ENCODE data around the gene RAB15. TPM values are rescaled to one million over a fixed set of nuclear protein-coding genes. Genes with fewer than 3 reads are reported as not detected.
A peak's percentile ranks its signal among the peaks of the same experiment; 100 is the strongest.

The RAB15 gene
- total RNA-seq, 1 donor from 2014 or later, result 12.6 TPM

DNA sequence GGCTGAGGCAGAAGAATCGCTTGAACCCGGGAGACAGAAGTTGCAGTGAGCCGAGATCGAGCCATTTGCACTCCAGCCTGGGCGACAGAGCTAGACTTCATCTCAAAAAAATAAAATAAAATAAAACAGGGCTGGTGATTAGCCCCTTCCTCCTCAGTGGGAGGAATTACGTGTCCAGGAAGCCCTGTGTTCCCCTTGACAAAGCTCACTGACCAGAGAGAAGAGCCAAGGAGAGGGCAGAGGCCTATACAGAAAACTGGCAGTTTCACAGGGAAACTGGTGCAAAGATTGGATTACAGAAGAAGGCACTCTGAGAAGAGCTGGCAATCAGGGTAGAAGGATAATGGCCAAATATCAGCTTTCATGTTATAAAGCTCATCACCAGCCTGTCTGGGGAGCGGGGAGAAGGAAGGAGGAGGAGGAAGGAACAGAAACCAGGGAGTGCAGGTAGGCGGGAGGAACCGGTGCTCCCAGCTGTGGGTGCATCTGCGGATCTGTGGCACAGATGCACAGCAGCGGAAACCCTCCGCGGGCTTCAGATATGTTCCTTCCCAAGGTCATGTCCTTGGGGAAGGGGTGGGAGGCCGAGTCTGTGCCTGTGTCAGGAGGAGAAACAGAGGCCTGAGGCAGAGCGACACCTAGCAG lies 6.7 kb downstream of the RAB15 start:
- DNase-seq (ENCODE audit: missing footprints), result no peak
- no peak for ATAC-seq
- intact Hi-C loops (cut with DNase I), result no loop called here

DNA sequence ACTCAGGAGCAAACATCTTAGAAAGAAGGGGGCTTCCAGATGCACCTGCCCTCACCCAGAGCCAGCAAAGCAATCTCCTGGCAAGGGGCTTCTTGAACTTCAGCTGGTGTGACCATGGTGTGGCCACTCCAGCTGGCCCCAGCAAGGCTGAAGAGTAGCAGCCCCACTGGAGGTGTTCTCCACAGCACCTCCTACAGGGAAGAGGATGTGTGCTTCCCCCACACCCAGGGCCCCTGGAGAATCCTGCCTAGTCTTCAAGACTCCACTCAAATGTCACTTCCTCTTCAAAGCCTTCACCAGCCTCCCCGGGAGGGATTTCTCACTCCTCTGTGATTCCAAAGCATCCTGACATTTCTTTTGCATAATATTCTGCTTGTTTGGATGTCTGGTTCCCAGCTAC lies 8.5 kb downstream of the RAB15 start:
- ATAC-seq (no peak), DNase-seq (ENCODE audit: missing footprints) (no peak)
- intact Hi-C loops (cut with DNase I), result no loop called here

DNA sequence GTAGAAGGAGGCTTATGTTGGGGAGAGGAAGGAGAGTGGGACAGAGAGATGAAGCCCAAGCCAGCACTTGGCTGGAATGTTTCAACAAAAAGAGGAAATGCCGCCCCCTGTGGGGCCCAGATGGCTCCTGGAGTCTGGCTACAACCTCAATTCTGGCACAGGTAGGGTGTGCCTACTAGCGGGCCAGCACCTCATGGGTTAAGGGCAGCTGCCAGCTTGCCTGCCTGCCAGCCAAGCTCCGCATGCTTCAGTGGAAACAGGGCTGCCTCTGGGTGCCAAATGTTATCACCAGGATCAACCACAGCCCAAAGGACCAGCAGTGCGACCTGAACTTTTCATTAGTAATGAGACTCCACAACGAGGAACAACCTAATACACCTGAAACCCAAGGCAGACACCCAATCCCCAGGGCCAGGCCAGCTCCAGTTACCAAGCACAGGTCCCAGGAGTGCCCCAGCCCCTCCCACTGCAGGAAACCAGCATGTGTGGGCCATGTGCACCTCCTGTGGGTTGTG lies 11.3 kb downstream of the RAB15 start:
- DNase-seq (ENCODE audit: missing footprints) (no peak), ATAC-seq (peak; percentile 25)
- intact Hi-C loops (cut with DNase I), result no loop called here

DNA sequence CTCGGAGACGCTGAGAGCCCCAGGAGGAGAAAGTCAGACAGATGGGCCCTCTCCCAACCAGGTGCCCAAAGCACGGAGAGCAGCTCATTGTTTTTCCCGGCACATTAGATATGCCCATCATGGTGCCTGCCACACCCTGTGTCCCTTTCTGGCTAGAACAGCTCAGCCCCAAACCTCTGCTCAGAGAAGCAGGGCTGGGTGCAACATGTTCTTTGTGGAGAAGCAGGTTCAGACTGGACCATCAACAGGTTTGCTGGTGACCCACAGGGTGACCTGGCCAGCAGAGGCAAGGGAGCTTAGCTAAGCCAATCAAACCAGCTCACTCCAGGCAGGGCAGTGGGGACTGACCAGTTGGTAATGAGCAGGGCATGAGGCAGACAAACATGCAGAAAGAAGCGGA lies 13.4 kb downstream of the RAB15 start:
- no peak for ATAC-seq
- intact Hi-C loops (cut with DNase I), result no loop called here

DNA sequence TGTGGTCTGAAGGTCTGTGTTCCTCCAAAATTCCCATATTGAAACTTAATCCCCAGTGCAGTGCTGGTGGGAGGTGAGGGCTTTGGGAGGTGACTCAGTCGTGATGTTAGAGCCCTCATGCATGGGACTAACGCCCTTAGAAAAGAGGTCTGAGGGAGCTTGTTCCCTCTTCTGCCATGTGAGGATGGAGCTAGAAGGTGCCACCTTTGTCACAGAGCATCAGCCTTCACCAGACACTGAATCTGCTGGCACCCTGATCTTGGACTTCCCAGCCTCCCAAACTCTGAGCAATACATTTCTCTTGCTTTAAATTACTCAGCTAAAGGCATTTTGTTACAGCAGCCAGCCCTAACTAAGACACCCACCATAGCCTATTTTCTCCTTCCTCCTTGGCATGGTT lies 13.9 kb downstream of the RAB15 start:
- intact Hi-C loops (cut with DNase I), result no loop called here
- ATAC-seq, result no peak
- DNase-seq (ENCODE audit: missing footprints), result no peak

More for the DNA sequence above, 13.4 kb downstream of the RAB15 start:
- DNase-seq (ENCODE audit: missing footprints), result no peak

DNA sequence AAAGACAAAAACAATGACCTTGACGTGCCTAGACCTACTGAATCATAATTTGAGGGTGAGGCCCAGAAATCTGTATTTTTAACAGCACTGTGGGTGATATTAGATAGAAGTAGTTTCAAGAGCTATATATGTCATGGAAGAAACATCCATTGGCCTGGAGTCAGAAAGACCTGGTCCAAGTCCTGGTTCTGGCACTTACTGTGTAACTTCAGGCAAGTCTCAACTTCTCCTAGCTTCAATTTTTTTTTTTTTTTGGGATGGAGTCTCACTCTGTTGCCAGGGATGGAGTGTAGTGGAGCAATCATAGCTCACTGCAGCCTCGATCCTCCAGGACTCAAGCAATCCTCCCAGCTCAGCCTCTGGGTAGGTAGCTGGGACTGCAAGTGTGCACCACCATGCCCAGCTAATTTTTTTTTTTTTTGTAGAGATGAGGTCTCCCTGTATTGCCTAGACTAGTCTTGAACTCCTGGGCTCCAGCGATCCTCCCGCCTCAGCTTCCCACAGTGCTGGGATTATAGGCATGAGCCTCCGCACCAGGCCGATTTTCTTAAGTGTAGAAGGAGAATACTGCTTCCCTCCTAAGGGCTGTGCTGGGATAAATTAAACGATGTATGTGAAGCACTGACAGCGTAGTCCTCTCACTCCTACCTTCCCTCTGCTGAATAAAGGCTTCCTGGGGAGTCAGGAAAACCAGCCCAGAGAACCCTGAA lies 15.3 kb downstream of the RAB15 start:
- DNase-seq (ENCODE audit: missing footprints) (no peak), ATAC-seq (no peak)
- intact Hi-C loops (cut with DNase I), result no loop called here

DNA sequence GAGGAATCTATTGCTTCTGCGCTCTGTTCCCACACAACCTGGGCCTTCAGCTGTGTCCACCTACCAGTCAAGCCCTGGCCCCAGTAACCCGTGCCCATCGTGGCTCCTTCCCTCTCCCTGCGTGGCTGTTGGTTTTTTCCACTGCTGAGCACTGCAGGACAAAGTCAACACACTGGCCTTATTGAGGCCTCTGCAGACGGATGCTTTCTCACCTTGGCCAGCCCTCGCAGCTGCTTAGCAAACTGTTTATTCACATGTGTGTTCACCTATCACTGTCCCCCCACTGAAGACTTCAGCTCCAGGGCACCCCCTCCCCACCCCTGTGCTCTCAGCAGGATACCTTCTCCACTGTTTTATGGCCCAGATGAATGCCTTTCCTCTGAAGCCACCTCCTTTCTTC lies 16.8 kb downstream of the RAB15 start:
- intact Hi-C loops (cut with DNase I), result no loop called here
- no peak for ATAC-seq
- no peak for DNase-seq (ENCODE audit: missing footprints)

DNA sequence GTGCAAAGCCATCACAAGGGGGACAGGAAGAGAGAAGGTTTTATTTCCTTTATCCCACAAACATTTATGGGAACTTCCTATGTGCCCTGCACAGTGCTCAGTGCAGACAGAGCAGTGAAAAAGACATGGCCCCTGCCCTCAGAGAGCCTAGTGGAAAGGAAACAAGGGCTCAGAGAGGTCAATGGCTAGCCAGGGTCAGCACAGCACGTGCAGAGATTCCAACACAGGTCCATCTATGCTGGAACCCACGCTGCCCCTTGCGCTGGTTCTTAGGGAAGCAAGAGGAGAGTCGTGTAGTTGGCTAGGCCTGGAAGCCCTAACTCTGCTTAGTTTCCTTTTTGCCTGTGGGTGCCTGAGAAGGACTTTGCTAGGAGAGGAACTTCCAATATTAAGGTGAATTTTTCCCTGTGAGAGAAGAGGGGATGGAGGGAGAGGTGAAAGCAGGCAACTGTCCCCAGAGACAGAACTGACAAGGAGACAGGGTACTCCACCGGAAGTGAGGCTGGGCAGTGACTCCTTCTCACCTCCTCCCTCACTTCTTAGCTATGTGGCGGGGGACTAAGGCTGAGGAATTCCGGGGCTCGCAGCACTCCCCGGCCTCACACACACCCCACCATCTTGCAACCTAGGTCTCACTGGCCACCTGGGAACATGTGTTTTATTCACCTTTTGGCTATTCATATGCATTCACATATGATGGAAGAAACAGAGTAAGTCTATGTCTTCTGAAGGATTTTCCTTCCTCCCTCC lies 17.5 kb downstream of the RAB15 start:
- DNase-seq (ENCODE audit: missing footprints) (no peak), ATAC-seq (no peak)
- intact Hi-C loops (cut with DNase I), result no loop called here

DNA sequence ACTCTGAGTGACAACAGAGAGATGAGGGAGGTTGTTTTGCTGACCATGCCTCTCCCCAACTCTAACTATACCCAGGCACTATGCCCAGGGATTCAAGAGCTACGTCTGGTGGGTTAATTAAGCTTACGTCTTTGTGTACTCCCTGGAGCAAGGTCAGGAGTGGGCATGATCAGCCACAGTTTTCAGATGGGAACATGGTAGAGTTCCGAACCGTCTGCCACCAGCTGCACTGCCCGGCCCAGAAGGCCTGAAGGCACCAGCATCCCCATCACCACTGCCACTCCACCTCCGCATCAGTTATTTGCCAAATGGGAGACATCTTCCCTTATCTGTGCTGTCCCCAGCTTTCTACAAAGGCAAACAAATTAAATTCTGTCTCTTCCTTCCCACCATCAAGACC lies 18.5 kb downstream of the RAB15 start:
- DNase-seq (ENCODE audit: missing footprints) (no peak), ATAC-seq (no peak)
- intact Hi-C loops (cut with DNase I), result no loop called here

DNA sequence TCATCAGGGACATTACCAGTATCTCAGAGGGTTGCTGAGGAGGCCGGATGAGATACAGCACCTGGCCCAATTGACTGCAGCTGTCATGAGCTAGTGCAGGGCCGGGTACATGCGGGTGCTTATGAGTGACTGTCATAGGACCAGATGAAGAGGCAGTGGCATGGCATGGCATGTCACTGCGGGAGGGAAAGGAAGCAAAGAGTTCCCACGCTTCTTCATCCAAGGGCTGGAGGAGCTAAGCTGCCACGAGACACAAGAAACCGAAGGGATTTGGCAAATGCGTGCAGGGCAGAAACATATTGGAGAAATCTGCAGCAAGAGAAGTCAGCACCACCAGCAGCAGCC lies 18.9 kb downstream of the RAB15 start:
- intact Hi-C loops (cut with DNase I), result no loop called here
- no peak for DNase-seq (ENCODE audit: missing footprints)
- ATAC-seq, result no peak

DNA sequence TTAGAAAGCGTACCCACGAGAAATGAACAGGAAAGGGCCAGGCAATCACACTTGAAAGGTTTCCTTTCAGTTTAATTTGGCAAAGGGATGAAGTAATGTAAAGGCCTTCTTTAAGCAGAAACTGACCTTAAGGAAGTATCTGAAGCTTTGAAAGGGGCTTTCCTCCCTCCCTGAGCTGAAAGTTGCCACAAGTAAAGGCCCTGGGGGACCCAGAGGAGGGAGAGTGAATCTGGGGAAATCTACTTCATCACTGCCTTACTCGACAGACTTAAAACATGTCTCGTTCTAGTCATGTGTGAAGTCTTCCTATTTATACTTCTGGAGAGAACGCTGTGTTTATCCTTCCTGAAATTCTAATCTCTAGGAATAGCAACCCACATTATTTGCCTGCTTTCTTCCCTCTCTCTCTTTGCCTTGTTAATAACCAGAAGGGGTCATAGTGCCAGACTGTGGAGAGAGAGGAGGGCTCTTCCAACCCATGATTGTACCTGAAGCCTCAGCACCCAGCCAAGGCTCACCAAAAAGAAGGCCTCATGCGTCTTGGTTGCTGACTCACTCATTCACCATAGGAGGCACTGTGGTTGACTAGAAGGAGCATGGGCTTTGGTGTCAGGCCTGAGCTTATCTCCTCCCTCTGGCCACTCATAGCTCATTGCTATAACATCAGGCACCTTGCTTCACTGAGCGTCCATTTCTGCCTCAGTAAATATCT lies 19.4 kb downstream of the RAB15 start:
- ATAC-seq (no peak), DNase-seq (ENCODE audit: missing footprints) (no peak)
- intact Hi-C loops (cut with DNase I), result no loop called here

DNA sequence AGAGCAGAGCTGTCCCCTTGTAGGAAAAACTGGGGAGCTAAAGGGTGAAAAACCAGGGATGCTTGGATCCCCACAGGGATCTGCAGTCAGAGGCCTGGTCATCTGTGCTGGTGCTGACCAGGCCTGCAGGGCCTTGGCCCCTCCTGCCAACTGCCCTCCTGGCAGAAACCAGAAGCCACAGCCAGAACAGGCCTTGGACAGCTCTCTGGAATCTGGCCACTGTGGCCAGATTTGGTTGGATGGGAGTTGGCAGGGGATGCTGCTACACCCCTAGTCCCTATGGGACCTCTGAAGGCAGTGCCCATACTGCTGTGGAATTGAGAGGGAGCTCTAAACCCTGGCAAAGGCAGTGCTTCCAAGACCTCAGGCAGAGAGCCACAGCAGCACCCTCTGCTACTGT lies 20.4 kb downstream of the RAB15 start:
- intact Hi-C loops (cut with DNase I), result no loop called here
- ATAC-seq (peak; percentile 14), DNase-seq (ENCODE audit: missing footprints) (no peak)

DNA sequence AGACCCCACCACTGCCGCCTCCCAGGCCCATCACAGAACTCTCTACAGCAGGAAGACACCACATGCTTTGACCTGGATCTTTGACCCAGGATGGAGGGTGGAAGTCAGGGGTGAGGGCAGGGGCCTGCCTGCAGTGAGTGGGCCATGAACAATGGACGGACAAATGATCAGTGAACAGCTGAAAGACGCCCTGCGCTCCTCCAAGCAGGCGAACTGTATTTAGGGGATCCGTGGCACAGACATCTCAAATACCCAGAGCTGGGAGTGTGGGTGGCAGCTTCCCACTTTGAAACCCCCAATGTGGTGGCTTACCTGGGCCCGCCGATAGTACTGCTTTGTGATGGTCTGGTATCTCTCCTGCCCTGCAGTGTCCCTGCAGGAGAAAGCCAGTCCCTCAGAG lies 20.8 kb downstream of the RAB15 start:
- intact Hi-C loops (cut with DNase I), result no loop called here
- ATAC-seq, result no peak
- DNase-seq (ENCODE audit: missing footprints), result no peak

DNA sequence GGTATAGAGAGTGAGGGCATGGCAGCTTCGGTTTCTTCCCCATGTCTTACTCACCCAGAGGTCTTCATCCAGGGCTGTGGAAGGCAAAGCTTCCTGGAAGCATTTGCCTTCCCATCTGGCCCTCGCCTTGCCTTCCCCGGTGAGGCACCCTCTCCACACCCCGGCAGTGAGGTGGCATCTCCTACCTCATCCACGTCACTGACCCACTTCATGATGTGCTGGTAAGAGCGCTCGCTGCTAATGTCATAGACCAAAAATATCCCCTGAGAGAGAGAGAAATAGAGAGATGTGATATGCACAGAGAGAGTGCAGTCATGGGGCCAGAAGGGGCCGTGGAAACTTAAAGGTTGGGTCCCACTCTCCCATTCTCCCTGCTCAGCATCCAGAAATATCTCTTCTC lies 21.2 kb downstream of the RAB15 start:
- intact Hi-C loops (cut with DNase I), result no loop called here
- peak; percentile 85 for ATAC-seq
- no peak for DNase-seq (ENCODE audit: missing footprints)

DNA sequence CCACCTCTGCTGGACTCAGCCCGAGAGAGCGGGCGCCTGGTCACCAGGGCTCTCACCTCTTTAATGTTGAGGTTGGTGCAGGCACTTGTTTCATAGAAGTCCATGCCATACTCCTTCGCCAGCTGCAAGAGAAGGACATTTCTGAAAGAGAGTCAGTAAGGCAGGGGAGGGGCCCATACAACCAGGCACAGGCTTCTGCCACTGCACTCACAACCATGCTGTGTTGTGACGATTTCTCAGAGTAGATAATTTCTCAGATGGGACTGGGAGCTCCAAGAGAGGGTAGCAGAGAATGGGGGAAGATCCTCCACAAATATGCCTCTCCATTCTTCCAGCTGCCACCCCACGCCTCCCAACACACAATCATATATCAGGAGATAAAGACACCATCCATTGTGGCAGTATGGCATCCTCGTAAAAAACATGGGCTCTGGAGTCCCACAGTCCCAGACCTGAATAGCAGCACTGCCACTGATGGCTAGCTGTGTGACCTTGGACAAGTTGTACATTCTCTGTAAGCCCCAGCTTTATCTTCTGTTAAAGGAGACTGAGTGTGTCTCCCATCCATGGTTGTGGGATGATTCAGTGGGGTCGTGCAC lies 23.4 kb downstream of the RAB15 start:
- ATAC-seq, result no peak
- intact Hi-C loops (cut with DNase I), result no loop called here
- DNase-seq (ENCODE audit: missing footprints), result no peak

DNA sequence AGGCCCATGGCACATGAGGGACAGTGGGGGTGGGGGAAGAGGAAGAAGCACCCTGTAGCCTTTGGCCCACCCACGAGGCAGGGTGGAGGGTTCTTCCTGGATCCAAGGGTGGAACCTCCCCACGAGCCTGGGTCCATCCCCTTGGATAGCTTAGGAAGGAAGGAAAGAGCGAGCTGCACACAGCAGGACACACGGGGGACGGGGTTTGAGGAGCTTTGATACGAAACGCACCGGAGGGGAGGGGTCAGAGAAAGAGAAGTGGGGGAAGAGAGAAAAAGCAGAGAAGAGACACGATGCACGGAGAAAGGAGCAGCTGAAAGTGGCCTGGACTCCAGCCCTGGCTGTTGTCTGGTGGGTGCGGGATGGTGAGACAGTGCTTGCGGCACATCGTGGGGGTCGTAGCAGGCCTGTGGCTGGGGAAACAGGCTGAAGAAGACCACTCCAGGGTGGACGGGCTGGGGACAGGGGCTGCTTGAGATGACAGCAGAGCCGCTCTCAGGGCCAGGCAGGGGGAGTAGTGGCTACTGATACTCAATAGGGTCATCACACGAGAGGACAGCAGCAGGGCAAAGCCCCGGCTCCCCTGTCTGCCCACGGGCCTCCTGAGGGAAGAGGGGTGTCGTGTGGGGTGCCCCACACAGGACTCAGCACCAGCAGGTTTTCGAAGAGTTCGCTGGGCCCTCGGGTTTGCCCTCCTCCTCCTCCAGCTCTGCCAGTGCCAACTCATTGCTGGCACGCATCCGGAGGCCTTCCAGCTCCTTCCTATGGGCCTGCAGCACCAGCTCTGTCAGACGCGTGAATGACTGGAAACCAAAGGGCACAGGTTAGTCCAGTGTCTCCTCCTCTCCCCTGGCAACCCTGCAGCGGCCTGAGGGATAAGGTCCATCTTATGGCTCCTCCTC lies 24.2 kb downstream of the RAB15 start:
- DNase-seq (ENCODE audit: missing footprints) (no peak), ATAC-seq (peak; percentile 13)
- intact Hi-C loops (cut with DNase I), result no loop called here

DNA sequence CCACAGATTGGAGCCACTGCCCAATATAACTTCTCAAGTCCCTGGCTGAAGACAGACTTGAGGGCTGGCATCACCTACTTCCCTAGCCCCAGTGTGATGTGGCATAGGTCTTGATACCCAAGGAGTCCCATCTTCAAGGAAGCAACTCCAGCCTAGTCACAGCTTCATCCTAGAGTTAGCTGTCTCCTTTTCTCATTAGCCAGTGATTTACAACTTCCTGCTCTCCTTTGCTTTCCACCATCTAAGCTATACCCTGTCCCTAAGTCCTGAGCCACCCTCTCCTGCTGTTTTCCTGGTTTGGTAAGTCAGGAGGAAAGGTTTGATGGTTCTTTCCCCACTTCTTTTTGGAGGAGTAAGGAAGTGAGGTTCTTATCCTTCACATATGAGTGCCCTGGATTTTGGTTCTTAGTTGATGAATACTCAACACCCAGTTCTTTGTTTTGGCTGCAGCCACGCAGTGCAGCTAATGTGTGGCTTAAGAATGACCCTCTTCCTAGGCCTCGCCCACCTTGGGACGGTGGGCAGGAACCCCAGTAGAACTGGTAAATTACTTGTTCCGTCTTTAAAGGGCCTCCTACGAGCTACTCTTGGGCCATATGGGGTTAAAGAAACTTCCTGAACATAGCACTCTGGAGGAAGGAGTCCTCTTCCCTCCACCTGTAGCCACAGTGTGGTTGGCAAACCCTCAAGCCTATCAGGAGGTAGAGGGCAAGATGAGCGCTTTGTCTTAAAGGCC lies 25.7 kb downstream of the RAB15 start:
- no peak for DNase-seq (ENCODE audit: missing footprints)
- intact Hi-C loops (cut with DNase I), result no loop called here
- ATAC-seq, result no peak
